ENCODE results near the gene THAP10.

The THAP10 gene

GRCh38 chr15:70916531-70916930, 24.3 kb upstream of the THAP10 start:
- H3K4me3 ChIP-seq (ENCODE audit: low read length) = no peak overlapping the region
- no peak overlapping the region for H3K27ac ChIP-seq (ENCODE audit: low read length)
- H3K9me3 ChIP-seq (ENCODE audit: insufficient read depth, low read depth, low read length) = no peaks in the 10 kb centered on the region
- H3K36me3 ChIP-seq (ENCODE audit: insufficient read depth, low read depth, low read length) = no peaks in the 10 kb centered on the region
- H3K9ac ChIP-seq (ENCODE audit: low read depth, low read length) = no peak overlapping the region
- no peaks in the 10 kb centered on the region for H3K4me1 ChIP-seq (ENCODE audit: insufficient read depth, low read length)
- no peaks in the 10 kb centered on the region for H3K27me3 ChIP-seq (ENCODE audit: insufficient read depth, low read length)

- Histone ChIP-seq H3K27ac (ENCODE audit: low read length) (no peak overlapping the region), H3K4me1 (ENCODE audit: insufficient read depth, low read length) (no peaks in the 10 kb centered on the region), H3K36me3 (ENCODE audit: insufficient read depth, low read depth, low read length) (peaks cover 15% of the 10 kb centered on the region; the same call in 1 of the 2 replicates), H3K9ac (ENCODE audit: low read depth, low read length) (no peak overlapping the region), H3K9me3 (ENCODE audit: insufficient read depth, low read depth, low read length) (0 out of 2 replicates have a peak, but pooled peaks cover 4% of the 10 kb centered on the region), H3K4me3 (ENCODE audit: low read length) (no peak overlapping the region), H3K27me3 (ENCODE audit: insufficient read depth, low read length) (no peaks in the 10 kb centered on the region)
Measured at GRCh38 chr15:70912187-70912586, 20.0 kb upstream of the THAP10 start.

GRCh38 chr15:70910958-70911357, 18.7 kb upstream of the THAP10 start:
- H3K4me3 ChIP-seq (ENCODE audit: low read length) = no peak overlapping the region
- no peak overlapping the region for H3K27ac ChIP-seq (ENCODE audit: low read length)
- H3K9ac ChIP-seq (ENCODE audit: low read depth, low read length) = no peak overlapping the region
- no peaks in the 10 kb centered on the region for H3K27me3 ChIP-seq (ENCODE audit: insufficient read depth, low read length)
- no peaks in the 10 kb centered on the region for H3K4me1 ChIP-seq (ENCODE audit: insufficient read depth, low read length)
- H3K36me3 ChIP-seq (ENCODE audit: insufficient read depth, low read depth, low read length) = peaks cover 20% of the 10 kb centered on the region; the same call in 1 of the 2 replicates
- 0 out of 2 replicates have a peak, but pooled peaks cover 4% of the 10 kb centered on the region for H3K9me3 ChIP-seq (ENCODE audit: insufficient read depth, low read depth, low read length)

- 0 out of 2 replicates have a peak, but pooled peaks cover 4% of the 10 kb centered on the region for H3K9me3 ChIP-seq (ENCODE audit: insufficient read depth, low read depth, low read length)
- H3K4me1 ChIP-seq (ENCODE audit: insufficient read depth, low read length) = no peaks in the 10 kb centered on the region
- no peak overlapping the region for H3K4me3 ChIP-seq (ENCODE audit: low read length)
- H3K36me3 ChIP-seq (ENCODE audit: insufficient read depth, low read depth, low read length) = peaks cover 33% of the 10 kb centered on the region; the same call in 1 of the 2 replicates
- no peak overlapping the region for H3K27ac ChIP-seq (ENCODE audit: low read length)
- H3K27me3 ChIP-seq (ENCODE audit: insufficient read depth, low read length) = no peaks in the 10 kb centered on the region
- no peak overlapping the region for H3K9ac ChIP-seq (ENCODE audit: low read depth, low read length)
Measured at GRCh38 chr15:70907784-70908471, 15.7 kb upstream of the THAP10 start.

- Histone ChIP-seq H3K27ac (ENCODE audit: low read length) (no peak overlapping the region), H3K4me3 (ENCODE audit: low read length) (no peak overlapping the region), H3K36me3 (ENCODE audit: insufficient read depth, low read depth, low read length) (peaks cover 33% of the 10 kb centered on the region; the same call in 1 of the 2 replicates), H3K9me3 (ENCODE audit: insufficient read depth, low read depth, low read length) (0 out of 2 replicates have a peak, but pooled peaks cover 4% of the 10 kb centered on the region), H3K4me1 (ENCODE audit: insufficient read depth, low read length) (no peaks in the 10 kb centered on the region), H3K27me3 (ENCODE audit: insufficient read depth, low read length) (no peaks in the 10 kb centered on the region), H3K9ac (ENCODE audit: low read depth, low read length) (no peak overlapping the region)
Measured at GRCh38 chr15:70906842-70907241, 14.6 kb upstream of the THAP10 start.

GRCh38 chr15:70902107-70902506, 9.9 kb upstream of the THAP10 start:
- H3K4me3 ChIP-seq (ENCODE audit: low read length) = no peak overlapping the region
- no peaks in the 10 kb centered on the region; the same call in 1 of the 2 replicates for H3K4me1 ChIP-seq (ENCODE audit: insufficient read depth, low read length)
- H3K9ac ChIP-seq (ENCODE audit: low read depth, low read length) = no peak overlapping the region
- H3K27me3 ChIP-seq (ENCODE audit: insufficient read depth, low read length) = no peaks in the 10 kb centered on the region
- no peaks in the 10 kb centered on the region for H3K9me3 ChIP-seq (ENCODE audit: insufficient read depth, low read depth, low read length)
- peaks cover 22% of the 10 kb centered on the region; the same call in 1 of the 2 replicates for H3K36me3 ChIP-seq (ENCODE audit: insufficient read depth, low read depth, low read length)
- no peak overlapping the region for H3K27ac ChIP-seq (ENCODE audit: low read length)

GRCh38 chr15:70892912-70893560, 803 bp upstream of the THAP10 start:
- Histone ChIP-seq H3K4me3 (ENCODE audit: low read length) (peak overlapping the region; percentile 80), H3K36me3 (ENCODE audit: insufficient read depth, low read depth, low read length) (peaks cover 8% of the 10 kb centered on the region; the same call in 1 of the 2 replicates), H3K27me3 (ENCODE audit: insufficient read depth, low read length) (no peaks in the 10 kb centered on the region), H3K4me1 (ENCODE audit: insufficient read depth, low read length) (peaks cover 10% of the 10 kb centered on the region; the same call in 1 of the 2 replicates), H3K27ac (ENCODE audit: low read length) (no peak overlapping the region), H3K9me3 (ENCODE audit: insufficient read depth, low read depth, low read length) (no peaks in the 10 kb centered on the region), H3K9ac (ENCODE audit: low read depth, low read length) (peak overlapping the region; percentile 81; the same call in 1 of the 2 replicates)

GRCh38 chr15:70882361-70882760, 9.9 kb downstream of the THAP10 start:
- Histone ChIP-seq H3K9me3 (ENCODE audit: insufficient read depth, low read depth, low read length) (no peaks in the 10 kb centered on the region), H3K36me3 (ENCODE audit: insufficient read depth, low read depth, low read length) (peaks cover 3% of the 10 kb centered on the region; the same call in 1 of the 2 replicates), H3K9ac (ENCODE audit: low read depth, low read length) (no peak overlapping the region), H3K4me1 (ENCODE audit: insufficient read depth, low read length) (no peaks in the 10 kb centered on the region), H3K27me3 (ENCODE audit: insufficient read depth, low read length) (no peaks in the 10 kb centered on the region), H3K4me3 (ENCODE audit: low read length) (no peak overlapping the region), H3K27ac (ENCODE audit: low read length) (no peak overlapping the region)

GRCh38 chr15:70880781-70881180, 11.5 kb downstream of the THAP10 start:
- Histone ChIP-seq H3K27me3 (ENCODE audit: insufficient read depth, low read length) (no peaks in the 10 kb centered on the region), H3K4me3 (ENCODE audit: low read length) (no peak overlapping the region), H3K4me1 (ENCODE audit: insufficient read depth, low read length) (no peaks in the 10 kb centered on the region), H3K9ac (ENCODE audit: low read depth, low read length) (no peak overlapping the region), H3K36me3 (ENCODE audit: insufficient read depth, low read depth, low read length) (peaks cover 3% of the 10 kb centered on the region; the same call in 1 of the 2 replicates), H3K27ac (ENCODE audit: low read length) (no peak overlapping the region), H3K9me3 (ENCODE audit: insufficient read depth, low read depth, low read length) (no peaks in the 10 kb centered on the region)

- Histone ChIP-seq H3K4me3 (ENCODE audit: low read length) (no peak overlapping the region), H3K9ac (ENCODE audit: low read depth, low read length) (no peak overlapping the region), H3K36me3 (ENCODE audit: insufficient read depth, low read depth, low read length) (peaks cover 3% of the 10 kb centered on the region; the same call in 1 of the 2 replicates), H3K9me3 (ENCODE audit: insufficient read depth, low read depth, low read length) (no peaks in the 10 kb centered on the region), H3K27ac (ENCODE audit: low read length) (no peak overlapping the region), H3K27me3 (ENCODE audit: insufficient read depth, low read length) (no peaks in the 10 kb centered on the region), H3K4me1 (ENCODE audit: insufficient read depth, low read length) (no peaks in the 10 kb centered on the region)
Measured at GRCh38 chr15:70879401-70879800, 12.8 kb downstream of the THAP10 start.

- Histone ChIP-seq H3K27me3 (ENCODE audit: insufficient read depth, low read length) (no peaks in the 10 kb centered on the region), H3K27ac (ENCODE audit: low read length) (no peak overlapping the region), H3K9me3 (ENCODE audit: insufficient read depth, low read depth, low read length) (peaks cover 7% of the 10 kb centered on the region), H3K4me1 (ENCODE audit: insufficient read depth, low read length) (no peaks in the 10 kb centered on the region), H3K4me3 (ENCODE audit: low read length) (no peak overlapping the region), H3K9ac (ENCODE audit: low read depth, low read length) (no peak overlapping the region), H3K36me3 (ENCODE audit: insufficient read depth, low read depth, low read length) (no peaks in the 10 kb centered on the region)
Measured at GRCh38 chr15:70876683-70877082, 15.6 kb downstream of the THAP10 start.

- Histone ChIP-seq H3K27me3 (ENCODE audit: insufficient read depth, low read length) (no peaks in the 10 kb centered on the region), H3K9ac (ENCODE audit: low read depth, low read length) (no peak overlapping the region), H3K4me1 (ENCODE audit: insufficient read depth, low read length) (no peaks in the 10 kb centered on the region), H3K9me3 (ENCODE audit: insufficient read depth, low read depth, low read length) (peaks cover 7% of the 10 kb centered on the region), H3K4me3 (ENCODE audit: low read length) (no peak overlapping the region), H3K36me3 (ENCODE audit: insufficient read depth, low read depth, low read length) (no peaks in the 10 kb centered on the region), H3K27ac (ENCODE audit: low read length) (no peak overlapping the region)
Measured at GRCh38 chr15:70876011-70876410, 16.2 kb downstream of the THAP10 start.
